HAP-1 (cell line): Measurements from ENCODE around the gene KANK3.
"Not testable (repeated sequence)": the region's sequence is repeated elsewhere in the genome, so short reads cannot be mapped to it uniquely, and the experiment has no call there.

Experiments used
- DNase-seq, 2 experiments: peaks; one replicate each; pipeline ENCODE4 v3.0.0-alpha.2; 2016 to 2020; ENCODE audit warnings: low spot score in 2 of 2
- H3K27me3 ChIP-seq: fragments of 250-450 bp; sonication (Bioruptor Pico); 2 replicates; pipeline ENCODE4 v1.5.1; 2020; ENCODE audit warnings: low read depth, mild to moderate bottlenecking, moderate library complexity
- H3K36me3 ChIP-seq: fragments of 250-450 bp; sonication (Bioruptor Pico); replicated peaks from 2 replicates; pipeline ENCODE4 v1.5.1; 2020; ENCODE audit warnings: mild to moderate bottlenecking
- H3K4me1 ChIP-seq: fragments of 250-450 bp; sonication (Bioruptor Pico); 2 replicates; pipeline ENCODE4 v1.5.1; 2020; ENCODE audit warnings: mild to moderate bottlenecking
- H3K4me3 ChIP-seq: fragments of 250-450 bp; sonication (Bioruptor Pico); 2 replicates; pipeline ENCODE4 v1.5.1; 2020; ENCODE audit warnings: mild to moderate bottlenecking, moderate library complexity
- H3K9me3 ChIP-seq: fragments of 250-450 bp; sonication (Bioruptor Pico); 2 replicates; pipeline ENCODE4 v1.5.1; 2020; ENCODE audit warnings: mild to moderate bottlenecking, moderate library complexity
- in situ Hi-C: fragments of 300-500 bp; cut with MboI; formaldehyde crosslinking; loops from 3 replicates; pipeline ENCODE4 v1.14.3; 2020; ENCODE audit warnings: low sequenced_read_pairs, inconsistent platforms, mixed read lengths

Gene KANK3

DNA sequence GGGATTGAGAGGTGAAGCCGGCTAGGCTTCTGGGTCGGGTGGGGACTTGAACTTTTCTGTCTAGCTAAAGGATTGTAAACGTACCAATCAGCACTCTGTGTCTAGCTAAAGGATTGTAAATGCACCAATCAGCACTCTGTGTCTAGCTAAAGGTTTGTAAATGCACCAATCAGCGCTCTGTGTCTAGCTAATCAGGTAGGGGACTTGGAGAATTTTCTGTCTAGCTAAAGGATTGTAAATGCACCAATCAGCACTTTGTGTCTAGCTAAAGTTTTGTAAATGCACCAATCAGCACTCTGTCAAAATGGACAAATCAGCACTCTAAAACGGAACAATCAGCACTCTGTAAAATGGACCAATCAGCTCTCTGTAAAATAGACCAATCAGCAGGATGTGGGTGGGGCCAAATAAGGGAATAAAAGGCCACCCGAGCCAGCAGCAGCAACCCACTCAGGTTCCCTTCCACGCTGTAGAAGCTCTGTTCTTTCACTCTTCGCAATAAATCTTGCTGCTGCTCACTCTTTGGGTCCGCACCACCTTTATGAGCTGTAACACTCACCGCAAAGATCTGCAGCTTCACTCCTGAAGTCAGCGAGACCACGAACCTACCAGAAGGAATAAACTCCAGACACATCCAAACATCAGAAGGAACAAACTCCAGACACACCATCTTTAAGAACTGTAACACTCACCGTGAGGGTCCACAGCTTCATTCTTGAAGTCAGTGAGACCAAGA lies 36.3 kb upstream of the KANK3 start:
- H3K27me3 ChIP-seq, H3K36me3 ChIP-seq, H3K4me3 ChIP-seq, in situ Hi-C loops, H3K9me3 ChIP-seq, DNase-seq, H3K4me1 ChIP-seq: not testable (repeated sequence)

DNA sequence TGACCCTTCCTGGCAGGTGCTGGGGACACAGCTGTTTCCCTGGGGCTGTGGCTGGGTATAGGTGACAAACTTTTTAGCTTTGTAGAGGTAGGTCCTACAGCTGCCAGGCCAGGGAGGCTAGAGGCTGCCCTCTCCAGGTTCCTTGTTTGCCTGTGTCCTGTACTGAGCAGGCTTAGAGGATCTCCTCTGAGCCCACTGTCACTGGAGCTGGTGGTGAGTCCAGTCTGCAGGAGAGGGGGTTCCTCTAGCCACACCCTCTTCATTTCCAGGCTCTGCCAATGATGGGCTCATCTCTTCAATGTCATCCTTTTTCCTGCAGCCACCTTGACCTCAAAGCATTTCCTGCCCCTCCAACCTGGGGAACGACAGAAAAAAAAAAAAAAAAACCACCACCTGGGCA lies 34.5 kb upstream of the KANK3 start:
- H3K4me1 ChIP-seq, result peaks cover 3% of the 10 kb centered on the region
- no peak overlapping the region for H3K4me3 ChIP-seq
- no peaks in the 10 kb centered on the region for H3K36me3 ChIP-seq
- in situ Hi-C loops, result no loop called here
- no peak for DNase-seq
- H3K9me3 ChIP-seq, result no peaks in the 10 kb centered on the region
- H3K27me3 ChIP-seq, result no peaks in the 10 kb centered on the region

DNA sequence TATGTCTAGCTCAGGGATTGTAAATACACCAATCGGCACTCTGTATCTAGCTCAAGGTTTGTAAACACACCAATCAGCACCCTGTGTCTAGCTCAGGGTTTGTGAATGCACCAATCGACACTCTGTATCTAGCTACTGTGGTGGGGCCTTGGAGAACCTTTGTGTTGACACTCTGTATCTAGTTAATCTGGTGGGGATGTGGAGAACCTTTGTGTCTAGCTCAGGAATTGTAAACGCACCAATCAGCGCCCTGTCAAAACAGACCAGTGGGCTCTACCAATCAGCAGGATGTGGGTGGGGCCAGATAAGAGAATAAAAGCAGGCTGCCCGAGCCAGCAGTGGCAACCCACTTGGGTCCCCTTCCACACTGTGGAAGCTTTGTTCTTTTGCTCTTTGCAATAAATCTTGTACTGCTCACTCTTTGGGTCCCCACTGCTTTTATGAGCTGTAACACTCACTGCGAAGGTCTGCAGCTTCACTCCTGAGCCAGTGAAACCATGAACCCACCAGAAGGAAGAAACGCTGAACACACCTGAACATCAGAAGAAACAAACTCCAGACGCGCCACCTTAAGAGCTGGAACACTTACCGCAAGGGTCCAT lies 33.4 kb upstream of the KANK3 start:
- H3K4me3 ChIP-seq, in situ Hi-C loops, H3K27me3 ChIP-seq, H3K9me3 ChIP-seq, H3K36me3 ChIP-seq, DNase-seq, H3K4me1 ChIP-seq: not testable (repeated sequence)

DNA sequence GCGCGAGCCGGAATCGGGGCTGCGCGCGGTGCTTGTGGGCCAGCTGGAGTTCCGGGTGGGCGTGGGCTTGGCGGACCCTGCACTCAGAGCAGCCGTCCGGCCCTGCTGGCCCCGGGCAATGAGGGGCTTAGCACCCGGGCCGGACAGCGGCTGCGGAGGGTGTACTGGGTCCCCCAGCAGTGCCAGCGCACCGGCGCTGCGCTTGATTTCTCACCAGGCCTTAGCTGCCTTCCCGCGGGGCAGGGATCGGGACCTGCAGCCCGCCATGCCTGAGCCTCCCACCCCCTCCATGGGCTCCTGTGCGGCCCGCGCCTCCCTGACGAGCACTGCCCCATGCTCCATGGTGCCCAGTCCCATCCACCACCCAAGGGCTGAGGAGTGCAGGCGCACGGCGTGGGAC lies 32.7 kb upstream of the KANK3 start:
- H3K36me3 ChIP-seq, H3K4me3 ChIP-seq, H3K4me1 ChIP-seq, in situ Hi-C loops, H3K9me3 ChIP-seq, DNase-seq, H3K27me3 ChIP-seq: not testable (repeated sequence)

DNA sequence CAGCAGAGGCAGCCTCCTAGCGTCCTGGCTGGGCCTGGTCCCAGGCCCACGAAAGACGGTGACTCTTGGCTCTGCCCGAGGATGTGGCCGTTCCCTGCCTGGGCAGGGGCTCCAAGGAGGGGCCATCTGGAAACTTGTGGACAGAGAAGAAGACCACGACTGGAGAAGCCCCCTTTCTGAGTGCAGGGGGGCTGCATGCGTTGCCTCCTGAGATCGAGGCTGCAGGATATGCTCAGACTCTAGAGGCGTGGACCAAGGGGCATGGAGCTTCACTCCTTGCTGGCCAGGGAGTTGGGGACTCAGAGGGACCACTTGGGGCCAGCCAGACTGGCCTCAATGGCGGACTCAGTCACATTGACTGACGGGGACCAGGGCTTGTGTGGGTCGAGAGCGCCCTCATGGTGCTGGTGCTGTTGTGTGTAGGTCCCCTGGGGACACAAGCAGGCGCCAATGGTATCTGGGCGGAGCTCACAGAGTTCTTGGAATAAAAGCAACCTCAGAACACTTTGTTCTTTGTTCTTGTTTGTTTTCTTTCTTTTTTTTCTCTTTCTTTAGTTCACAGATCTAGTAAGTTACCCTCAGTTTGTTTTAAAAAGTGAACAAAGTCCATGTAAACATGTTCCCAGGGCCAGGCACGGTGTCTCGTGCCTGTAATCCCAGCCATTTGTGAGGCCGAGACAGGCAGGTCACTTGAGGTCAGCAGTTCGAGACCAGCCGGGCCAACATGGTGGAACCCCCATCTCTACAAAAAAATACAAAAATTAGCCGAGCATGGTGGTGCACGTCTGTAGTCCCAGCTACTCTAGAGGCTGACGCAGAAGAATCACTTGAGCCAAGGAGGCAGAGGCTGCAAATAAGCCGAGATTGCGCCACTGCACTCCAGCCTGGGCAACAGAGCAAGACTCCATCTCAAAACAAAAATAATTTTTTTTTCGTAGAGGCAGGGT lies 31.1 kb upstream of the KANK3 start:
- Histone ChIP-seq H3K9me3 (no peaks in the 10 kb centered on the region), H3K36me3 (no peaks in the 10 kb centered on the region), H3K4me1 (peaks cover 3% of the 10 kb centered on the region), H3K4me3 (no peak overlapping the region), H3K27me3 (no peaks in the 10 kb centered on the region)
- in situ Hi-C loops, result no loop called here
- DNase-seq, result peak in 1 of 2 experiments; percentile 47

DNA sequence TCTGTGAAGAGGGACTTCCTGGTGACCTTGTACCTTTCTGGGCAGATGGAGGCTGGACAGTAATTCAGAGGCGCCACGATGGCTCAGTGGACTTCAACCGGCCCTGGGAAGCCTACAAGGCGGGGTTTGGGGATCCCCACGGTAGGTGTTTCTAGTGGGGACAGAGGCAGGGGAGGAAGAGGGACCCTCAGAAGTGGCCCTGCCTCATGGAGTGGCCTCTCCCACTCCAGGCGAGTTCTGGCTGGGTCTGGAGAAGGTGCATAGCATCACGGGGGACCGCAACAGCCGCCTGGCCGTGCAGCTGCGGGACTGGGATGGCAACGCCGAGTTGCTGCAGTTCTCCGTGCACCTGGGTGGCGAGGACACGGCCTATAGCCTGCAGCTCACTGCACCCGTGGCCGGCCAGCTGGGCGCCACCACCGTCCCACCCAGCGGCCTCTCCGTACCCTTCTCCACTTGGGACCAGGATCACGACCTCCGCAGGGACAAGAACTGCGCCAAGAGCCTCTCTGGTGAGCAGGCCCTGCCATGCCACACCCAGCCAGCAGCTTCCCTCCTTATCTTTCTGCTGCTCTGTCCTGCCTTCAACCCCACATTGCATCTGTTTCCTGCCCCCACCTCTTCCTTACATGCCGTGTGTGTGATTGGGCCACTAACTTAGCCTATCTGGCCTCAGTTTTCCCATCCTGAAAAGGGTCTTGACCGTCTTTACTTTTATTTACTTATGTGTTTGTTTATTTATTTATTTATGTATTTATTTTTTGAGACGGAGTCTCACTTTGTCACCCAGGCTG lies 28.1 kb upstream of the KANK3 start:
- Histone ChIP-seq H3K4me3 (no peak overlapping the region), H3K4me1 (peaks cover 16% of the 10 kb centered on the region), H3K27me3 (no peaks in the 10 kb centered on the region), H3K9me3 (no peaks in the 10 kb centered on the region), H3K36me3 (no peaks in the 10 kb centered on the region)
- DNase-seq, result no peak
- in situ Hi-C loops, result no loop called here

DNA sequence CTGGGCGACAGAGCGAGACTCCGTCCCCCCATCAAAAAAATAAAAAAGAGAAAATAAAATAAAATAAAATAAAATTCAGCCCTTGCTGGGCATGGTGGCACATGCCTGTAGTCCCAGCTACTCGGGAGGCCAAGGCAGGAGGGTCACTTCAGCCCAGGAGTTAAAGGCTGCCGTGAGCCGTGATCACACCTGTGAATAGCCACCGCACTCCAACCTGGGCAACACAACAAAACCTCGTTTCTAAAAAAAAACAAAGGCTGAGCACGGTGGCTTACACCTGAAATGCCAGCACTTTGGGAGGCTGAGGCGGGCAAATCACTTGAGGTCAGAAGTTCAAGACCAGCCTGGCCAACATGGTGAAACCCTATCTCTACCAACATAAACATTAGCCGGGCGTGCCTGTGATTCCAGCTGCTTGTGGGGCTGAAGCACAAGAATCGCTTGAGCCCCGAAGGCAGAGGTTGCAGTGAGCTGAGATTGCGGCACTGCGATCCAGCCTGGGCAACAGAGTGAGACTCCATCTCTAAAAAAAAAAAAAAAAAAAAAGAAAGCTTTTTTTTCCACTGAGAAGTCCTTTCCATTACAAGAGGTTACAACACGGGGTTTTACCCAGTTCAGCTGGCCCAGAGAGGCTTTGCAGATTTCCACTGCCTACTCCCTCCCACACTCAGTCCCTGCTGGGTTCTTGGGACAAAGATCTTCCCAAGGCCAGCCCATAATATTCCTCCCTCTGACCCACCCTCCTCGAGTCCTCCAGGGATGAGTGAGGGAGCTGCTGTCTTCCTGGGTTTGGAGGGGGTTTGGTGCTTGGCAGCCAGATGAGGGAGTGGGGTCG lies 27.3 kb upstream of the KANK3 start:
- H3K9me3 ChIP-seq, result no peaks in the 10 kb centered on the region

DNA sequence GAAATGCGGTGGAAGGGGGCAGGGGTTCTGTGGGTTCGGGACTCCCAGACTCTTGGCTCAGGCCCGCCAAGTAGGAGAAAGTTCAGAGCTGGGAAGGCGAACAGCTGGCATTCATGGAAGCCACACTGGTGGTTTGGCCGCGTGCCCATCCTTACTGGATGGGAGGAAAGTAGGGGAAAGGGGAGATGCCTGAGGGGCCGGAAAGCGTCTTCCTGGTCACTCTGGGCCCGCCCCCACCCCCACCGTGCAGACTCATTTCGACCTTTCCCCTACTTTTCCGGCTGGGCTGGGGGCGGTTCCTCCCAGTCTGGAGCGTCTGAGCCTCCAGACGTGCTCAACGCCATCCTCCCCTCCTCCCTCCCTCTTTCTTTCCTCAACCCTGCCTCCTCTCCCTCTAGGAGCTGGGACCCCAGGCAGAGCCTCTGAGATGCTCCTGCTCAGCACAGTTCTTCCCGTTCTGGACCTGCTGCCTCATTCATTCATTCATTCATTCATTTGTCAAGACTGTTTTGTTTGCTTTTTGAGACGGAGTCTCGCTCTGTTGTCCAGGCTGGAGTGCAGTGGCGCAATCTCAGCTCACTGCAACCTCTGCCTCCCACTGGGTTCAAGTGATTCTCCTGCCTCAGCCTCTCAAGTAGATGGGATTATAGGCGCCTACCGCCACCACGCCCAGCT lies 24.4 kb upstream of the KANK3 start:
- Histone ChIP-seq H3K4me3 (no peak overlapping the region), H3K9me3 (peaks cover 2% of the 10 kb centered on the region; the same call in 1 of the 2 replicates), H3K4me1 (peaks cover 16% of the 10 kb centered on the region), H3K36me3 (no peaks in the 10 kb centered on the region), H3K27me3 (peaks cover 22% of the 10 kb centered on the region)
- in situ Hi-C loops, result no loop called here
- peak; percentile 47 to 87 for DNase-seq

More for the DNA sequence above, 27.3 kb upstream of the KANK3 start:
- H3K36me3 ChIP-seq, result no peaks in the 10 kb centered on the region
- DNase-seq, result no peak
- peaks cover 16% of the 10 kb centered on the region for H3K4me1 ChIP-seq
- in situ Hi-C loops, result no loop called here
- H3K4me3 ChIP-seq, result no peak overlapping the region
- peaks cover 3% of the 10 kb centered on the region; the same call in 1 of the 2 replicates for H3K27me3 ChIP-seq

DNA sequence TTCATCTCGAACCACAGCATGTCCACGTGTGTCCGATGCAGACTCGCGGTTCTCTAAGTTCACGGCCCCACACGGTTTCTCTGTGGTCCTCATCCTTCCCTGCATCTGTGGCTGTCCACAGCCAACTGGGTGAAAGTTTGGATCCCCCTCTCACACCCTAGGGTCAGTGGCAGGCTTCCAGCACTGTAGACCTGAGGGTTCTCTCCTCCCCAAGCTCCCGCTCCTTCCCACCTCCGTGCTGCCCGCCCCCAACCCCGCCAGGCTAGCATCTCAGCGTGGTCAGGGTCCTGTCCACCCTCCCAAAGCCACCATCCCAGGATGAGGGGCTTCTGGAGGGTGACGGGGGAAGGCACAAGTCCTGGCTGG lies 23.9 kb upstream of the KANK3 start:
- Histone ChIP-seq H3K4me1 (peaks cover 16% of the 10 kb centered on the region), H3K27me3 (peaks cover 22% of the 10 kb centered on the region), H3K36me3 (no peaks in the 10 kb centered on the region), H3K4me3 (no peak overlapping the region), H3K9me3 (peaks cover 2% of the 10 kb centered on the region; the same call in 1 of the 2 replicates)
- in situ Hi-C loops, result no loop called here
- no peak for DNase-seq

DNA sequence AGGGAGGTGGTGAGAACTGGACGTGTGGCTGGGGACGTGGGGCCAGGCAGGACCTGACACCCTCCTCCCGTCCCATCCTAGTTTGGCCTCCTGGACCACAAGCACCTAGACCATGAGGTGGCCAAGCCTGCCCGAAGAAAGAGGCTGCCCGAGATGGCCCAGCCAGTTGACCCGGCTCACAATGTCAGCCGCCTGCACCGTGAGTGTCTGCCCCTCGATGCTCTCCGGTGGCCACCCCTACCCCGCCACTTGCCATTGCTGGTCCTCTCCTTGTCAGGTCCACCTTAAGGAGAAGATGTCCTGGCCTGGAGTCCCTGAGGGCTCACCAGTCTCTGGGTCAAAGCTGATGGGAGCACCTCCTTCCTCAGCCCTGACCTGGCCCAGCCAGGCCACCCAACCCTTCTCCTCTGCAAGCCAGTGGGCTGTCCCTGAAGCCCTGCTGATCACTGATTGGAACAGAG lies 23.1 kb upstream of the KANK3 start:
- Histone ChIP-seq H3K9me3 (peaks cover 2% of the 10 kb centered on the region; the same call in 1 of the 2 replicates), H3K4me3 (no peak overlapping the region), H3K27me3 (peaks cover 22% of the 10 kb centered on the region), H3K4me1 (peaks cover 16% of the 10 kb centered on the region), H3K36me3 (no peaks in the 10 kb centered on the region)
- in situ Hi-C loops, result no loop called here
- no peak for DNase-seq

DNA sequence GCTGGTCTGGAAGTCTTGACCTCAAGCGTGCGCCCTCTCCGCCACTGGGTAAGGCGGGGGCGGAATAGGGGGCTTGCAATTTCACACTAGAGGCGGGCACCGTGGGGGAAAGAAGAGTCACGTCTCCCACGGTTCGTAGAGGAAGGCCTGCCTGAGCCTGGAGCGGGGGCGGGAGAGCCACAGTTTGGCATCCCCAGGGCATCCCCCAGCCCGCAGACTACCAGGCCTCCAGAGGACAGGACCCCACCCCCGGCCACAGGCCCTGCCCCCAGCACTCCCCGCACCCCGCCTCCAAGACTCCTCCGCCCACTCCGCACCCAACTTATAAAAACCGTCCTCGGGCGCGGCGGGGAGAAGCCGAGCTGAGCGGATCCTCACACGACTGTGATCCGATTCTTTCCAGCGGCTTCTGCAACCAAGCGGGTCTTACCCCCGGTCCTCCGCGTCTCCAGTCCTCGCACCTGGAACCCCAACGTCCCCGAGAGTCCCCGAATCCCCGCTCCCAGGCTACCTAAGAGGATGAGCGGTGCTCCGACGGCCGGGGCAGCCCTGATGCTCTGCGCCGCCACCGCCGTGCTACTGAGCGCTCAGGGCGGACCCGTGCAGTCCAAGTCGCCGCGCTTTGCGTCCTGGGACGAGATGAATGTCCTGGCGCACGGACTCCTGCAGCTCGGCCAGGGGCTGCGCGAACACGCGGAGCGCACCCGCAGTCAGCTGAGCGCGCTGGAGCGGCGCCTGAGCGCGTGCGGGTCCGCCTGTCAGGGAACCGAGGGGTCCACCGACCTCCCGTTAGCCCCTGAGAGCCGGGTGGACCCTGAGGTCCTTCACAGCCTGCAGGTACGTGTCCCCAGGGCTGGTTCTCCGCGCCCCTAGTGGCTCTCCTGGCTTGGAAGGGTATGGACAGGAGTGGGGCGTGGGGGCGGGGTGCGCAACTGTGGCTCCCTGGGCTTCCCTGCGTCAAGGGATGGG lies 21.0 kb upstream of the KANK3 start, which contains the start of gene ANGPTL4:
TSS of gene ANGPTL4 (plus strand) at position 353 of the 969 bp plus-strand sequence. CDS start at position 520, 167 bp downstream.
- in situ Hi-C loops, result no loop called here
- H3K36me3 ChIP-seq, result no peaks in the 10 kb centered on the region
- H3K9me3 ChIP-seq, result peaks cover 2% of the 10 kb centered on the region; the same call in 1 of the 2 replicates
- peak within 1 kb of the TSS; percentile 38 for H3K4me3 ChIP-seq
- peaks cover 22% of the 10 kb centered on the region for H3K27me3 ChIP-seq
- DNase-seq, result peak in 1 of 2 experiments; percentile 68
- H3K4me1 ChIP-seq, result peaks cover 16% of the 10 kb centered on the region
